NCI-H2171 (cell line): ENCODE results near the gene C5orf15.

Source experiments
- DNase-seq: peaks from one replicate; lab custom pipeline; 2025; lab: John Stamatoyannopoulos, UW

The C5orf15 gene

GRCh38 chr5:133921979-133922378 lies 46.4 kb downstream of the C5orf15 start:
- no peak for DNase-seq

GRCh38 chr5:133921069-133921468 lies 47.4 kb downstream of the C5orf15 start:
- DNase-seq, result no peak

- no peak for DNase-seq
These were observed 49.0 kb downstream of the C5orf15 start for GRCh38 chr5:133919148-133920136.

- no peak for DNase-seq
These were observed 49.7 kb downstream of the C5orf15 start for GRCh38 chr5:133918731-133919130.

GRCh38 chr5:133918316-133918715 lies 50.1 kb downstream of the C5orf15 start:
- no peak for DNase-seq

GRCh38 chr5:133917785-133918184 lies 50.6 kb downstream of the C5orf15 start:
- DNase-seq, result no peak

GRCh38 chr5:133916914-133917313 lies 51.5 kb downstream of the C5orf15 start:
- no peak for DNase-seq

GRCh38 chr5:133916479-133916878 lies 51.9 kb downstream of the C5orf15 start:
- DNase-seq, result no peak

- DNase-seq, result no peak
These were observed 54.0 kb downstream of the C5orf15 start for GRCh38 chr5:133914434-133914833.

- DNase-seq, result no peak
These were observed 54.8 kb downstream of the C5orf15 start for GRCh38 chr5:133913413-133914155.

GRCh38 chr5:133912951-133913350 lies 55.5 kb downstream of the C5orf15 start:
- DNase-seq, result no peak

- no peak for DNase-seq
These were observed 57.9 kb downstream of the C5orf15 start for GRCh38 chr5:133910571-133910970.

- no peak for DNase-seq
These were observed 58.8 kb downstream of the C5orf15 start for GRCh38 chr5:133909603-133910002.

GRCh38 chr5:133907075-133907474 lies 61.4 kb downstream of the C5orf15 start:
- DNase-seq, result peak; percentile 81

- DNase-seq, result no peak
These were observed 62.1 kb downstream of the C5orf15 start for GRCh38 chr5:133906303-133906702.
